GM10266 (cell line): ENCODE measurements around the gene PTPN14.

Source experiments
- DNase-seq: peaks from one replicate; pipeline ENCODE4 v3.0.0; 2012; ENCODE audit errors: extremely low spot score
- CTCF ChIP-seq: IDR thresholded peaks from 2 replicates; pipeline ENCODE4 v1.5.1; 2012; ENCODE audit warnings: mild to moderate bottlenecking, low read depth; ENCODE audit not compliant: control insufficient read depth, insufficient read depth; ENCODE audit errors: missing control alignments

PTPN14 gene

GRCh38 chr1:214550857-214551435 lies 456 bp downstream of the PTPN14 start:
- DNase-seq = no peak
- no peak for TF ChIP-seq CTCF

- TF ChIP-seq CTCF = no peak
- no peak for DNase-seq
These were observed 1.2 kb downstream of the PTPN14 start for GRCh38 chr1:214550013-214550856.

- TF ChIP-seq CTCF = no peak
- DNase-seq = no peak
These were observed 1.8 kb downstream of the PTPN14 start for GRCh38 chr1:214549604-214550003.

GRCh38 chr1:214548988-214549387 lies 2.4 kb downstream of the PTPN14 start:
- no peak for TF ChIP-seq CTCF
- no peak for DNase-seq

DNA sequence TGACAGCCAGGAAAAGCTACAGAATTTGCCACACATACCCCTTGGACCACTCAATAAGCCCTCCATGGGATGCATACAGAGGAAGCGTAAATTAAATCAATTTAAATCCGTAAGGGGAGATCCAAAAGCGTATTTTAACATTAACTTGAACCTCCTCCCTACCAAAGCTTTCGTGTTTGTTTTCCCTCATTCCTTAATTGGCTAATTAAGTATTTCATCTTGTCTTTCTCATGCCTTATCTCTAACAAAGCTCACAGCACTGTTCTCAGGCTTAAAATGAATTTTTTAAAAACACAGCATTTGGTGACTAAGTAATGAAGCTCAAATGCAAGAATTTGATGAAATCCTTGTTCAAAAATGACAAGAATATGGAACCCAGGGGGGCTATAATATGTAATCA lies 3.1 kb downstream of the PTPN14 start:
- TF ChIP-seq CTCF = no peak
- no peak for DNase-seq

DNA sequence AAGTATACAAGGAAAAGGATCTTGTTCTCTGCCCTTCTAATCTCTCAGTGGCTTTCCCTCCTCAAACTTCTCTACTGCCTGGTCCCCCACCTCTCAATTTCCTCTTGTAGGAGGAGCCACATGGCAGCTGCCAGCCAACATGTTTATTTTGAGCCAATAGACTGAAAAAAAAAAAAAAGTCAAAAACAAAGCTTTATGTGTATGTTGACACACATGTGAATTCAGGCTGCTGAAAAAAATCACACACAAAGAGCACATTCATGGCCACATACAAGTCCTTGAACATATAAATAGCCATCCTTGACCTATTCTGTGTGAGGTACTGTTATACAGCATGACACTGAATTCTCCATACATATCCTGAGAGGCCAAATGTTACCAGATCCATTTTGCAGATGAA lies 3.7 kb downstream of the PTPN14 start:
- TF ChIP-seq CTCF = no peak
- no peak for DNase-seq
